ENCODE measurements around the gene WDSUB1. TPM values are rescaled to one million over a fixed set of nuclear protein-coding genes. Genes with fewer than 3 reads are reported as not detected.

WDSUB1 gene
- total RNA-seq, 4 donors from 2014 or later, result 4.9 to 7.1 (median 5.9) TPM

DNA sequence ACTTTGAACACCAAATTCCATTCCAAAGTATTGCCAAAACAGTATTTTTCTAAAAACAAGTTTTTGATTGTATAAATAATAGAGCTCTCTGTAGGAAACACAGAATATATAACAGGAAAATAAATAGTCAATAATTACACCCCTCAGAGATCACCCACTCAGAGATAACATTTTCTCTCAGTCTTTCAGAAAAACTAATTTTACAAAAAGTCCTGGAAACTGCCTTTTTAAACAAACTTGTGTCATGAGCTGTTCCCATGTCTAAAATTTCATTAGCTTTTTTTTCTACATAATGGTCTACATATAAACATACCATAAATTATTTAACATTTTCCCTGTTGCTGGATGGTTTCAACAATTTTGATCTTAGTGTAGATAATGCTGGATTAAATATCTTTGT lies 1.2 kb upstream of the WDSUB1 start:
- Histone ChIP-seq H3K4me1 (peaks cover 6 to 32% (median 10%) of the 10 kb centered on the region in 3 donors), H3K27ac (peak overlapping the region in 1 of 4 donors; percentile 95), H3K36me3 (peaks cover 0 to 2% (median 0%) of the 10 kb centered on the region in 3 donors), H3K4me3 (no peak overlapping the region), H3K27me3 (no peaks in the 10 kb centered on the region), H3K9me3 (no peaks in the 10 kb centered on the region)
- intact Hi-C loops (cut with DNase I), result no loop called here
- TF ChIP-seq, protein P1, sequence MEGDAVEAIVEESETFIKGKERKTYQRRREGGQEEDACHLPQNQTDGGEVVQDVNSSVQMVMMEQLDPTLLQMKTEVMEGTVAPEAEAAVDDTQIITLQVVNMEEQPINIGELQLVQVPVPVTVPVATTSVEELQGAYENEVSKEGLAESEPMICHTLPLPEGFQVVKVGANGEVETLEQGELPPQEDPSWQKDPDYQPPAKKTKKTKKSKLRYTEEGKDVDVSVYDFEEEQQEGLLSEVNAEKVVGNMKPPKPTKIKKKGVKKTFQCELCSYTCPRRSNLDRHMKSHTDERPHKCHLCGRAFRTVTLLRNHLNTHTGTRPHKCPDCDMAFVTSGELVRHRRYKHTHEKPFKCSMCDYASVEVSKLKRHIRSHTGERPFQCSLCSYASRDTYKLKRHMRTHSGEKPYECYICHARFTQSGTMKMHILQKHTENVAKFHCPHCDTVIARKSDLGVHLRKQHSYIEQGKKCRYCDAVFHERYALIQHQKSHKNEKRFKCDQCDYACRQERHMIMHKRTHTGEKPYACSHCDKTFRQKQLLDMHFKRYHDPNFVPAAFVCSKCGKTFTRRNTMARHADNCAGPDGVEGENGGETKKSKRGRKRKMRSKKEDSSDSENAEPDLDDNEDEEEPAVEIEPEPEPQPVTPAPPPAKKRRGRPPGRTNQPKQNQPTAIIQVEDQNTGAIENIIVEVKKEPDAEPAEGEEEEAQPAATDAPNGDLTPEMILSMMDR (IDR thresholded peaks at IDR 0.05), result no peak
- no peak for TF ChIP-seq POLR2A (IDR thresholded peaks at IDR 0.05)
- DNase-seq, result no peak

DNA sequence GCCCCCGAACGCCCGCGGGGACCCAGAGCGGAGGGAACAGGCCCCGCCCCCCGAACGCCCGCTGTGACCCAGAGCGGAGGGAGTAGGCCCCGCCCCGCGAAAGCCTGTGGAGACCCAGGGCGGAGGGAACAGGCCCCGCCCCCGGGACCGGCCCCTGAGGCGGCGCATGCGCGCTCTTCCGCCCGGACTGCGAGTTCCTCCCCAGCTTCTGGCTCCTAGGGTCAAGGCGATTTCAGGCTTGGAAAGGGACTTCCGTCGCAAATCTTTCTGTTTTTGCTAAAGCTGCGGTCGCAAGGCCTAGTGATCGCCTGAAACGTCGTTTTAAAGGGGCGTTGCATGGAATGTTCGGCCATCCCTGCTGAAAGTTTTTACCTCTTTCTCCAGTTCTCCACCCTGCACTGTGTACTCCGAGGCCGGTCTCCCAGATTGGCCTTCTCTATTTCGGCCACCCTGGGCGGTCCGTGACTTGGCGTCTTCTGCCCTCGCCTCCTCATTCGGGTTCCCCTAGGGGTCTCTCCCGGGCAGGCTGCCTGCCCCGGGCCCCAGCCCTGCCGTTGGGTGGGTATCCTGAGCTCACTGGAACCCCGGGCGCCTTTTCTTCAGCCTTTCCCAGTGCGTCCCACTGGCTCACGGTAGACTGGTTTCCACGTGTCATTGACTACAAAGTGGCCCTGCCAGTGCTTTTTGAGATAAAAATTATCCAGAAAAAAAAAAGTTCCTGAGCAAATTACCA lies 372 bp upstream of the WDSUB1 start:
- WGBS, 2 donors, result 0% methylated on average over 27 to 31 of the region's 50 CpGs
- H3K4me1 ChIP-seq, result peaks cover 6 to 32% (median 10%) of the 10 kb centered on the region in 3 donors
- H3K36me3 ChIP-seq, result peaks cover 0 to 9% (median 0%) of the 10 kb centered on the region in 3 donors
- TF ChIP-seq POLR2A (IDR thresholded peaks at IDR 0.05), result peak in 2 of 4 donors; percentile 30 to 65
- TF ChIP-seq, protein P1 (IDR thresholded peaks at IDR 0.05), result no peak
- no peaks in the 10 kb centered on the region for H3K27me3 ChIP-seq
- intact Hi-C loops (cut with DNase I), result no loop called here
- DNase-seq, result peak; percentile 94
- no peaks in the 10 kb centered on the region for H3K9me3 ChIP-seq
- H3K27ac ChIP-seq, result peak overlapping the region; percentile 89 to 96 (median 92)
- peak overlapping the region; percentile 75 to 95 (median 90) for H3K4me3 ChIP-seq

DNA sequence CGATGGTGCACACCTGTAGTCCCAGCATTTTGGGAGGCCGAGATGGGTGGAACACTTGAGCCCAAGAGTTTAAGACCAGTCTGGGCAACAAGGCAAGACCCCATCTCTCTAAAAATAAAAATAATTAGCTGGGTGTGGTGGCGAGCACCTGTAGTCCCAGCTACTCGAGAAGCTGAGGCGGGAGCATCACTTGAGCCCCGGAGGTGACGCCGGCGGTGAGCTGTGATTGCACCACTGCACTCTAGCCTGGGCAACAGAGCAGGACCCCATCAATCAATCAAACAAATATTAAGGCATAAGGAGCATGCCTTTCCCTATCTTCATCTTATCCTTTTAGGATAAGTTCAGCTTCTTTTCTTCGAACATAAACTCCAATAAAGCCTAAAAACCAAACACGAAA lies 1.1 kb downstream of the WDSUB1 start:
- Histone ChIP-seq H3K27ac (peak overlapping the region; percentile 89 to 96 (median 92)), H3K36me3 (peaks cover 0 to 24% (median 0%) of the 10 kb centered on the region in 3 donors), H3K27me3 (no peaks in the 10 kb centered on the region), H3K4me3 (peak overlapping the region; percentile 75 to 95 (median 90)), H3K4me1 (peaks cover 6 to 26% (median 10%) of the 10 kb centered on the region in 3 donors), H3K9me3 (no peaks in the 10 kb centered on the region)
- TF ChIP-seq, protein P1 (IDR thresholded peaks at IDR 0.05), result no peak
- WGBS, 2 donors, result 86 to 88% methylated on average over 11 of the region's 11 CpGs
- no peak for DNase-seq
- intact Hi-C loops (cut with DNase I), result no loop called here

DNA sequence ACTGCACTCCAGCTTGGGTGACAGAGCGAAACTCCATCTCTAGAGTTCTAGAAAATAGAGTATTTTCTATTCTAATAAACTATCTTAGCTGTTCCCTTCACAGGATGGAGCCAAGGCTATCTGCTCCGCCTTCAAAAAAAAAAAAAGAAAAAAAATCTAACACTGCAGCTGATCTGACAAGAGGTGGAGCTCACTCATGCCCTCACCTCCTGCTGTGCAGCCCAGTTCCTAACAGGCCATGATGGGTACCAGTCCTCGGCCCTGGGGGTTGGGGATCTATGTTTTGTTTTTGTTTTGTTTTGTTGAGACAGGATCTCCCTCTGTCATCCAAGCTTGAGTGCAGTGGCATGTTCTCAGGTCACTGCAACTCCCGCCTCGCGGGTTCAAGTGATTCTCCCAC lies 3.0 kb downstream of the WDSUB1 start:
- intact Hi-C loops (cut with DNase I), result no loop called here
- no peaks in the 10 kb centered on the region for H3K27me3 ChIP-seq
- H3K27ac ChIP-seq, result no peak overlapping the region
- peaks cover 0 to 41% (median 0%) of the 10 kb centered on the region in 3 donors for H3K36me3 ChIP-seq
- 90 to 94% methylated on average over 6 of the region's 6 CpGs for WGBS, 2 donors
- peaks cover 6 to 24% (median 10%) of the 10 kb centered on the region in 3 donors for H3K4me1 ChIP-seq
- no peak for TF ChIP-seq POLR2A (IDR thresholded peaks at IDR 0.05)
- TF ChIP-seq, protein P1 (IDR thresholded peaks at IDR 0.05), result no peak
- H3K4me3 ChIP-seq, result no peak overlapping the region
- no peak for DNase-seq
- no peaks in the 10 kb centered on the region for H3K9me3 ChIP-seq

DNA sequence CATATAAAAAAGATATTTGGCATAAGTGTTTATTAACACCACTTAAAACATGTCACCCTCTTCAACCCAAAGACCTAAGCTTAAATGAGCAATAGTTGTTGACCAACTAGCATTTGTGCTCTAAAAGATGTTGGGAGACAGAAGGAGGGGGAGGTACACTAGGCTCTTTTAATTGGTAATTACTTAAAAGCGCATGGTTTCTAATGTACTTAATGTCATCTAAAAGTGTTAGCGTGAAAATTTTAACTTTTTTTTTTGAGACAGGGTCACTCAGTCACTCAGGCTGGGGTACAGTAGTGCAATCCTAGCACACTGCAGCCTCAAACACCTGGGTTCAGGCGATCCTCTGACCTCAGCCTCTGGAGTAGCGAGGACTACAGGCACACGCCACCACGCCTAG lies 5.5 kb downstream of the WDSUB1 start:
- no peak for DNase-seq
- no peak for TF ChIP-seq POLR2A (IDR thresholded peaks at IDR 0.05)
- TF ChIP-seq, protein P1 (IDR thresholded peaks at IDR 0.05), result no peak
- Histone ChIP-seq H3K36me3 (peaks cover 0 to 59% (median 0%) of the 10 kb centered on the region in 3 donors), H3K27ac (no peak overlapping the region), H3K4me3 (no peak overlapping the region), H3K27me3 (no peaks in the 10 kb centered on the region), H3K4me1 (peaks cover 6 to 15% (median 6%) of the 10 kb centered on the region in 3 donors), H3K9me3 (no peaks in the 10 kb centered on the region)
- 98 to 100% methylated on average over 6 of the region's 6 CpGs for WGBS, 2 donors
- intact Hi-C loops (cut with DNase I), result no loop called here

Data from esophagus squamous epithelium (tissue), 5 donors.